GM18502 (cell line): ENCODE results near the gene WHRN.

ENCODE experiments used
- ATAC-seq: cut with Tn5 transposase; IDR thresholded peaks from one replicate; pipeline ENCODE4 v1.9.1; 2021; ENCODE audit warnings: mild to moderate bottlenecking; ENCODE audit not compliant: unreplicated experiment, poor library complexity

The WHRN gene

GRCh38 chr9:114427644-114428043, 77.6 kb downstream of the WHRN start:
- ATAC-seq = no peak

GRCh38 chr9:114426046-114426948, 79.0 kb downstream of the WHRN start:
- no peak for ATAC-seq

- no peak for ATAC-seq
These were observed 80.1 kb downstream of the WHRN start for GRCh38 chr9:114425126-114425525.

GRCh38 chr9:114424126-114424525, 81.1 kb downstream of the WHRN start:
- ATAC-seq = no peak

GRCh38 chr9:114423181-114423580, 82.1 kb downstream of the WHRN start:
- no peak for ATAC-seq

GRCh38 chr9:114421147-114421546, 84.1 kb downstream of the WHRN start:
- ATAC-seq = no peak

GRCh38 chr9:114419796-114420195, 85.5 kb downstream of the WHRN start:
- no peak for ATAC-seq

GRCh38 chr9:114418053-114418452, 87.2 kb downstream of the WHRN start:
- no peak for ATAC-seq

GRCh38 chr9:114417511-114417910, 87.8 kb downstream of the WHRN start:
- no peak for ATAC-seq

GRCh38 chr9:114416906-114417305, 88.4 kb downstream of the WHRN start:
- no peak for ATAC-seq

- ATAC-seq = no peak
These were observed 89.0 kb downstream of the WHRN start for GRCh38 chr9:114416290-114416689.

GRCh38 chr9:114414346-114414745, 90.9 kb downstream of the WHRN start:
- no peak for ATAC-seq

- no peak for ATAC-seq
These were observed 91.4 kb downstream of the WHRN start for GRCh38 chr9:114413861-114414301.

GRCh38 chr9:114412048-114412683, 93.1 kb downstream of the WHRN start:
- no peak for ATAC-seq

GRCh38 chr9:114411452-114411851, 93.8 kb downstream of the WHRN start:
- no peak for ATAC-seq

- no peak for ATAC-seq
These were observed 94.4 kb downstream of the WHRN start for GRCh38 chr9:114410910-114411309.

GRCh38 chr9:114409842-114410241, 95.4 kb downstream of the WHRN start:
- no peak for ATAC-seq

- ATAC-seq = no peak
These were observed 96.0 kb downstream of the WHRN start for GRCh38 chr9:114409103-114409780.

GRCh38 chr9:114408645-114409044, 96.6 kb downstream of the WHRN start:
- ATAC-seq = no peak

GRCh38 chr9:114407889-114408288, 97.4 kb downstream of the WHRN start:
- no peak for ATAC-seq

GRCh38 chr9:114406441-114406840, 98.8 kb downstream of the WHRN start:
- ATAC-seq = no peak
